ENCODE measurements around the gene EFCAB13. TPM values are rescaled to one million over a fixed set of nuclear protein-coding genes. Genes with fewer than 3 reads are reported as not detected.

Gene EFCAB13
- total RNA-seq, 1 experiment from 2014 or later = 2.7 TPM

GRCh38 chr17:47299239-47299910 is 24.4 kb upstream of the EFCAB13 start:
- Histone ChIP-seq H2AFZ (ENCODE audit: low read length) (no peak overlapping the region), H3K9me2 (replicated peaks; ENCODE audit: low read length) (no peaks in the 10 kb centered on the region), H3K27ac (ENCODE audit: low read length) (no peak overlapping the region), H4K20me1 (ENCODE audit: low read length) (no peaks in the 10 kb centered on the region), H3K36me3 (ENCODE audit: low read depth, low read length) (no peaks in the 10 kb centered on the region), H3K4me3 (ENCODE audit: low read length) (no peak overlapping the region), H3K9ac (ENCODE audit: low read length) (no peak overlapping the region), H3K27me3 (ENCODE audit: low read length) (no peaks in the 10 kb centered on the region), H3K4me2 (ENCODE audit: low read length) (no peak overlapping the region), H3K9me3 (ENCODE audit: low read length) (no peaks in the 10 kb centered on the region), H3F3A (ENCODE audit: low read length, unreplicated experiment) (no peaks in the 10 kb centered on the region), H3K79me2 (ENCODE audit: low read length) (no peaks in the 10 kb centered on the region), H3K4me1 (ENCODE audit: insufficient read depth, low read length) (peaks cover 4% of the 10 kb centered on the region)
- DNase-seq (no peak), ATAC-seq (no peak)
- ChIA-PET POLR2A (ENCODE audit: unreplicated experiment) (no interaction called here), CTCF (no interaction called here)
- BruUV-seq (replicated peaks) = no TSS peak
- TF ChIP-seq EZH2 (IDR thresholded peaks at IDR 0.05; ENCODE audit: low read length, unreplicated experiment) (no peak), CTCF (conservative IDR thresholded peaks at IDR 0.05; ENCODE audit: low read depth, low read length) (no peak), EZH2phosphoT487 (IDR thresholded peaks at IDR 0.05; ENCODE audit: borderline replicate concordance, low read length) (no peak)
- intact Hi-C loops (cut with micrococcal nuclease) = no loop called here

DNA sequence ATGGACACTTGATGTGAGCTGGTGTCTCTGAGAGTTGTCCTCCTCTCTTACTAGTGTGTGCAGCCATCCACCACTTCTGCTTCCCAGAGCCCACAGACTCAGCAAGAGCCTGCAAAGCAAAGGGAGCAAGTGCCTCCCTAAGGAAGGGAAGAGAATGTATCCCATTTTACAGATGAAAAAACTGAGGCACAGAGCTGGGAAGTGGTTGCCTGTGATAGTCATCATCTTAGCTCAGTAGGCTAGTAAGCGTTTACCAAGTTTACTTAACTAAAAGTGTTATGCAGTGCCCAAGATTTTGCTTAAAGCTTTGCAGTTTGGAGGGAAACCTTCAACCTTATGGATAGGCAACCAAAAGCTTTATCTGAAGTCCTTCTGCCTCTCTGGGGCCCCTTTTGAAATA is 23.0 kb upstream of the EFCAB13 start:
- Histone ChIP-seq H3K4me1 (ENCODE audit: insufficient read depth, low read length) (peaks cover 9% of the 10 kb centered on the region), H4K20me1 (ENCODE audit: low read length) (no peaks in the 10 kb centered on the region), H3K9me2 (replicated peaks; ENCODE audit: low read length) (no peaks in the 10 kb centered on the region), H3K27me3 (ENCODE audit: low read length) (no peaks in the 10 kb centered on the region), H3K79me2 (ENCODE audit: low read length) (no peaks in the 10 kb centered on the region), H3F3A (ENCODE audit: low read length, unreplicated experiment) (peaks cover 7% of the 10 kb centered on the region), H3K36me3 (ENCODE audit: low read depth, low read length) (no peaks in the 10 kb centered on the region), H3K9me3 (ENCODE audit: low read length) (no peaks in the 10 kb centered on the region), H3K4me3 (ENCODE audit: low read length) (no peak overlapping the region), H3K27ac (ENCODE audit: low read length) (no peak overlapping the region), H3K4me2 (ENCODE audit: low read length) (no peak overlapping the region), H2AFZ (ENCODE audit: low read length) (no peak overlapping the region), H3K9ac (ENCODE audit: low read length) (no peak overlapping the region)
- CTCF ChIA-PET = no interaction called here
- no peak for ATAC-seq
- DNase-seq = no peak
- POLR2A ChIA-PET (ENCODE audit: unreplicated experiment) = no interaction called here
- no peak for TF ChIP-seq EZH2phosphoT487 (IDR thresholded peaks at IDR 0.05; ENCODE audit: borderline replicate concordance, low read length)
- TF ChIP-seq CTCF (conservative IDR thresholded peaks at IDR 0.05; ENCODE audit: low read depth, low read length) = no peak
- intact Hi-C loops (cut with micrococcal nuclease) = no loop called here
- BruUV-seq (replicated peaks) = no TSS peak

DNA sequence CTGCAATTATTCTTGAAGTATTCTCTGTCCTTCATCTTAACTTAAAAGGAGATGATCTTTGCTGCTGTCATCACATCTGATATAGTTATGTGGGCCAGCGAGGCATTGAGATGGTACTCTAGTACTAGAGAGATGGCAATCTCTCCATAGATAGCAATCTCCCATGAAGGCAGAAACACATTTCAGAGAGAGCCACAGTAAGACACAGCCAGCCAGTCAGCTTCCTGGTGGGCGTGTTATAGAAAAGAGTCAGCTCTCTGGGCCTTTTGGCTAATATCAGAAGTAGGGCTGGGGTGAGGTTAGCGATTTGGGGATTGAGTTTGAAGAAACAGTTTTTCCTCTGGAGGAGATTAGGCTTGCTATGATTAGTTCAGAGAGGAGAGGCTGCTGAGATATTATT is 22.6 kb upstream of the EFCAB13 start:
- Histone ChIP-seq H3K9ac (ENCODE audit: low read length) (no peak overlapping the region), H3K4me2 (ENCODE audit: low read length) (no peak overlapping the region), H3K4me3 (ENCODE audit: low read length) (no peak overlapping the region), H3K79me2 (ENCODE audit: low read length) (no peaks in the 10 kb centered on the region), H3K4me1 (ENCODE audit: insufficient read depth, low read length) (peaks cover 14% of the 10 kb centered on the region), H3K9me3 (ENCODE audit: low read length) (no peaks in the 10 kb centered on the region), H2AFZ (ENCODE audit: low read length) (no peak overlapping the region), H3K36me3 (ENCODE audit: low read depth, low read length) (no peaks in the 10 kb centered on the region), H3K9me2 (replicated peaks; ENCODE audit: low read length) (no peaks in the 10 kb centered on the region), H3K27me3 (ENCODE audit: low read length) (no peaks in the 10 kb centered on the region), H3K27ac (ENCODE audit: low read length) (no peak overlapping the region), H4K20me1 (ENCODE audit: low read length) (no peaks in the 10 kb centered on the region), H3F3A (ENCODE audit: low read length, unreplicated experiment) (peaks cover 11% of the 10 kb centered on the region)
- ChIA-PET CTCF (no interaction called here), POLR2A (ENCODE audit: unreplicated experiment) (no interaction called here)
- no peak for ATAC-seq
- BruUV-seq (replicated peaks) = no TSS peak
- no peak for TF ChIP-seq EZH2phosphoT487 (IDR thresholded peaks at IDR 0.05; ENCODE audit: borderline replicate concordance, low read length)
- TF ChIP-seq CTCF (conservative IDR thresholded peaks at IDR 0.05; ENCODE audit: low read depth, low read length) = no peak
- no peak for TF ChIP-seq EZH2 (IDR thresholded peaks at IDR 0.05; ENCODE audit: low read length, unreplicated experiment)
- DNase-seq = no peak
- intact Hi-C loops (cut with micrococcal nuclease) = no loop called here
